HG03520 (cell line): ENCODE measurements around the gene ATG9A.
A peak's percentile ranks its signal among the peaks of the same experiment; 100 is the strongest.
"Not testable (repeated sequence)": the region's sequence is repeated elsewhere in the genome, so short reads cannot be mapped to it uniquely, and the experiment has no call there.

Experiments
- ATAC-seq: cut with Tn5 transposase; IDR thresholded peaks from one replicate; pipeline ENCODE4 v1.9.1; 2021; ENCODE audit warnings: mild to moderate bottlenecking, moderate library complexity; ENCODE audit not compliant: unreplicated experiment

ATG9A gene, protein sequence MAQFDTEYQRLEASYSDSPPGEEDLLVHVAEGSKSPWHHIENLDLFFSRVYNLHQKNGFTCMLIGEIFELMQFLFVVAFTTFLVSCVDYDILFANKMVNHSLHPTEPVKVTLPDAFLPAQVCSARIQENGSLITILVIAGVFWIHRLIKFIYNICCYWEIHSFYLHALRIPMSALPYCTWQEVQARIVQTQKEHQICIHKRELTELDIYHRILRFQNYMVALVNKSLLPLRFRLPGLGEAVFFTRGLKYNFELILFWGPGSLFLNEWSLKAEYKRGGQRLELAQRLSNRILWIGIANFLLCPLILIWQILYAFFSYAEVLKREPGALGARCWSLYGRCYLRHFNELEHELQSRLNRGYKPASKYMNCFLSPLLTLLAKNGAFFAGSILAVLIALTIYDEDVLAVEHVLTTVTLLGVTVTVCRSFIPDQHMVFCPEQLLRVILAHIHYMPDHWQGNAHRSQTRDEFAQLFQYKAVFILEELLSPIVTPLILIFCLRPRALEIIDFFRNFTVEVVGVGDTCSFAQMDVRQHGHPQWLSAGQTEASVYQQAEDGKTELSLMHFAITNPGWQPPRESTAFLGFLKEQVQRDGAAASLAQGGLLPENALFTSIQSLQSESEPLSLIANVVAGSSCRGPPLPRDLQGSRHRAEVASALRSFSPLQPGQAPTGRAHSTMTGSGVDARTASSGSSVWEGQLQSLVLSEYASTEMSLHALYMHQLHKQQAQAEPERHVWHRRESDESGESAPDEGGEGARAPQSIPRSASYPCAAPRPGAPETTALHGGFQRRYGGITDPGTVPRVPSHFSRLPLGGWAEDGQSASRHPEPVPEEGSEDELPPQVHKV

DNA sequence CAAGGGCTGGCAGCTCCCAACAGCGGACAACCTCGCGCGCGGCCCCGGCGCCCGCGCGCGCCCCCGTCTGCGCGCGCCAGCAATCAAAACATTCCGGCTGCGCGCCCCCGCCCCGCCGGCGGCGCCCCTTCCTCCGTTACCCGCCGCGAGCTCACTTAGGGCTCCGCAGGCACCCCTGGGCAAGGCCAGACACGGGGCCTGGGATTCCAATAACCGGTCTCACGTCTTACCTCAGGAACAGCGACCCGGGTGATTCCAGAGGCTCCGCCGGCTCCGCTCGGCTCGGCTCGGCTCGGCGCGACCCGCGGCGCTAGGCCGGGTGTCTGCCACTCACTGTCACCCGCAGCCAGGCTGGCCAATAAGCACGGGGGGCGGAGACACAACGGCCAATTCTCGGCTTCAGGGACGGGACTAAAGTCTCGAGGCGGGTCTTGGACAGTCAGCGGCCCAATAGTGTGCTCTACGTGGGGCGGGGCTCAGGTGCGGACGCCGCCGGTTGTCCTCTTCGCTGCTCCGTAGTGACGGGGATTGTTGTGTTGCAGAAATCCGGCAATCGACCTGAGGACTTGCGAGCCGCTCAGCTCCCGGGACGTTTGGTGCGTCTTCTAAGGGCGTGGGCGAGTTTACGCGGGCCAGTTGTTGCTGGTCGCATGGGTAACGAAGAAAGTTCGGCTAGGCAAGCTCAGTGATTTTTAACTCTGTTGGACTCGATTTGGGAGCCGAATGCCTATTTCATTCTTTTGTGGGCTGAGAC is at the start of gene ATG9A, which contains the start of gene ANKZF1:
ATG9A (minus strand) TSS at position 332 of the 754 bp plus-strand sequence. CDS start 1,612 bp downstream, outside the sequence.
ANKZF1 (plus strand) TSS at position 502 of the 754 bp plus-strand sequence. CDS start 452 bp downstream, outside the sequence.
- peak; percentile 89 for ATAC-seq

DNA sequence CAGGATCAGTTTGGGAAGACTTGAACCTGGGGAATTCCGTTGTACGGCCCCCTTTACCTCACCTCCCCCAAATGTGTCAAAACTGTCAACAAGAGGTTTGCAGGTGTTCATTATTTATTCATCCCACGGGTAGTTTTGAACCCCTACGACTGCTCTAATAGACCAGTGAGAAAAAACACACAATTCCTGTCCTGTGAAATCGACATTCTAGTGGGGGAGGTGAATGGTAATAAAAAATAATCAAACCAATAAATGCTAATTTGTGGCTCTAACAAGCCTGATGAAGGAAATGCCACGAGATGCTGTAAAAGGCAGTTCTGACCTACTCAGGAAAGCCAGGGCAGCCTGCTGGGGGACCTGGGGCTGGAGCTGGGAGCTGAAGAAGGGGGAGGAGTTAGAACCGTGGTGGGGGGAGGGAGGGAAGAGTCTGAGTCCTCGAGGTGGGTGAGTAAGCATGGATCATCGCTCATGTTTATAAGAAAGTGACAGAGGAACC is 49.3 kb upstream of the ATG9A start:
- no peak for ATAC-seq

DNA sequence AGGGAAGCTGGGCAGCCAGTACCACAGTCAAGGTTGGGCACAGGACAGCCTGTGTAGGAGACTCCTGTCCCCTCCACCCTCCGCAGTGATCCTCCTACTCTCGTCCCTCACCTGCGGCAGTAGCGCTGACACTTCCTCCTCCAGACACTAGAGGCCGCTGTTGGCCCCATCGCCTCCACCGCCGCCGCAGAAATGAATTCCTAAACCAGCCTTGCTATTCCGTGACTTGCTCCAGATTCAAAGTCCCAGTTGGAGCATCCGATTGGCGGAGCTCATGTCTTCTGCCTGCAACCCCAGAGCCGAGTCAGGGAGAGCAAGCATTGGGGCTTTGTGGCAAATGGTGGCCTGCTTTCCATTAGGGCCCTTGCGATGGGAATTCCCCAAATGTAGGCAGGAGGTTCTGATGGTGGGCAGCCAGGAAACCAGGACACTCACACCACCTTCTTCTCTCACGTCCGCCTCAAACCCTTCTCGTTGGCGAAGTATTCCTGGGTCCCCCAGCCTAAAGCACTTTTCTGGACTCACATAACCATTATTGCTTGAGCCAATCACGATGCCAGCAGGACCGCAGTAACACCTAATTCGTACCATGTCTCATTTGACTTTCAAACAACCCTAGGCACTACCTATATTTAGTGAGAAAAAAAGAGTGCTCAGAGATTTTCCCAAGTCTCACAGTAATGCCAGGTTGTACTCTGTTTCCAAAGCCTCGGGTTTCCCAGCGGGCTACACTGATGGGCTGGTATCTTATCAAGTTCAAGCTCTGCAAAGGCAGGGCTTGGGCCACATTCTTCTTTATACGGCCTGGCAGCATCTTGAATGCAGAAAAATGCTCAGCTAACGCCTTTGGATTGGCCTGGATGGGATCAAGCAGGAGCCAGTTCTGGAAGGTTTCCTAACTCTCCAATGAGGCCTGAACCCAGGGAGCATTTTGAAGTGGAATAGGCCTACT is 48.5 kb upstream of the ATG9A start:
- ATAC-seq = peak; percentile 24

DNA sequence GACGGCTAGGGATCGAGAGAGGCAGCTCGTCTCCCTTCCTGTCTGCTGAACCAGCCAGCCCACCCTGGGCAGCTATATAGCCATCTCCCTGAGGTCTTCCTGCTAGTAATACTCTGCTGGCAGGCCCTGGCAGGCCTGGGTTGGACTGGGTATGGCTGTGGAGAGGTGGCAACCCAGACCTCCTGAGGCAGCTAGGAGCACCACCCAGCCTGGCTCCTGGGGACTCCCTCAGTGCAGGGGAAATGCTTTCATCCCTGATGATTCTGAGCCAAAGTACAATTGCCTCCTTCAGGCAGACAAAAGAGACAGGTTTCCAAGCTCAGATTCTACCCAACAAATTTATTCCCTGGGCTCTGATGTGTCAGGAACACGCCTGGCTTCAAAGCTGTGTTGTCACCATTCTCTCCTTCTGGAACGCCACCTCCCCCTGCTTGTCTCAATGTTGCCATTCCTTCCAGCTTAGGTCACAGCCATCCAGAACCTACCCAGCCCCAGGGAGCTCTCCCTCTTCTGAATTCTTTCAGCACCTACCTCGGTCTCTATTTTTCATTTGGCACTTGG is 45.0 kb upstream of the ATG9A start:
- ATAC-seq = no peak

DNA sequence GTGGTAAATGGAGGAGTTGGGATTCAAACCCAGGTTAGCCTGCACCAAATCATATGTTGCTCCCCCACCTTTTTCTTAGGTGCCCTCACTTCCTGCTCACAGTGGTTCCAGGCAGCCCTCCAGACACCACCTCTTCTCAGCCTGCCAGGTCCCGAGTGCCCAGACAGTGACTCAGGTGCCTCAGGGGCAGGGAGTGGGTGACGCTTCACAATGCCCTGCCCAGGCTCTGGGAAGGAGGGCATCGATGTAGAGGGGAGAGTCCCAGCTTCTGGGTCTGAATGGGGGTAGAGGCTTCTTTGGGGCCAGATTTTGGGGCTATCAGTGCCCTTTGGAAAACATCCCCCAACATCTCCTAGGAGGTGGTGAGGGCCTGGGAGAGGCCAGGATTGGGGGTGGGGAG is 44.5 kb upstream of the ATG9A start:
- no peak for ATAC-seq

DNA sequence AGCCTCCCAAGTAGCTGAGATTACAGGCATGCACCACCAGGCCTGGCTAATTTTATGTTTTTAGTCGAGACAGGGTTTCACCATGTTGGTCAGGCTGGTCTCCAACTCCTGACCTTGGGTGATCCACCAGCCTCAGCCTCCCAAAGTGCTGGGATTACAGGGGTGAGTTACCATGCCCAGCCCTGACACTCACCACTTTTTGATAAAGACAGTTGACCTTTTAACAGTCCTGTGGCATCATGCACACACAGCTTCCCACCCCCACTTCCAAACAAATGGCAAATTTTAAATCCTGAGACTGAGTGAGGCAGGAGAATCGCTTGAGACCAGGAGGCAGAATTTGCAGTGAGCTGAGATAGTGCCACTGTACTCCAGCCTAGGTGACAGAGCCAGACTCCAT is 43.6 kb upstream of the ATG9A start:
- no peak for ATAC-seq

DNA sequence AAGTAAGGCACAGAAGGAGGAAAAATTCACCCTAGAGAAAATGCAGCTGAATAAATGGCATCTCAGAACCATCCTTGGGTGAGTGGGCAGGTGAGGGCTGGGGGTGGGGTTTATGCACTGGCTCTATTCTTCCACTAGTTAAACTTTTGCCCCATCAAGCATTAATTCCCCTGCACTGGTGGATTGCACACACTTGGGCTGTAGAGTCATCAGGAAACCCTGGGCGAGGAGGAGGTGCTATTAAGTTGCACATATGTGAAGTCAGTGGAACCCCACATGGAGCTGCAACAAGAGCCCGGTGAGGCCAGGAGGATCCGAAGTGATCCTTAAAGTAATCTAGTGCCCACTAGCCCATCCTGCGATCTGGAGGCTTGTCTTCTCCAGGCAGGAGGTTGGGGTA is 42.9 kb upstream of the ATG9A start:
- ATAC-seq = no peak

DNA sequence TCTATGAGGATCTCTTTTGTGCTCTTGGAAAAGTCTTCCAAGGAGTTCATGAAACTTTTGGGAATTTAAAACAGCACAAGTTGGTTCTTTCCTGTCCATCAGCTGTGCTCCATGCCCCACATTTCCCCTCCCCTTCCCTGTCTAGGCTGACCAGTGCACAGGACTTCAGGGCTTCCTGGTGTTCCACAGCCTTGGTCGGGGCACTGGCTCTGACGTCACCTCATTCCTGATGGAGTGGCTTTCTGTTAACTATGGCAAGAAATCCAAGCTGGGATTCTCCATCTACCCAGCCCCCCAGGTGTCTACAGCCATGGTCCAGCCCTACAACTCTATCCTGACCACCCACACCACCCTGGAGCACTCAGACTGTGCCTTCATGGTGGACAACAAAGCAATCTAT is 41.6 kb upstream of the ATG9A start:
- ATAC-seq = no peak

DNA sequence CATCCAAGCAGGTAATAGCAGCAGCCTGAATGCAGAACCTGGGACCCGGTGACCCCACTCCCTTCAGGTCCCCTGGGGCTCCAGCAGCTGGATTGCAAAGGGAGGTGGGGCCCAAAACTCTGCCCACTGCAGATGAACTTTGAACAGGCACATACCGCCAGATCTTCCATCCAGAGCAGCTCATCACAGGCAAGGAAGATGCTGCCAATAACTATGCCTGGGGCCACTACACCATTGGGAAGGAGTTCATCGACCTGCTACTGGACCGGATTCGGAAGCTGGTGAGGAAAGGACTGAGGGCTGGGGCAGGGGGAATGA is 40.6 kb upstream of the ATG9A start:
- ATAC-seq = no peak

DNA sequence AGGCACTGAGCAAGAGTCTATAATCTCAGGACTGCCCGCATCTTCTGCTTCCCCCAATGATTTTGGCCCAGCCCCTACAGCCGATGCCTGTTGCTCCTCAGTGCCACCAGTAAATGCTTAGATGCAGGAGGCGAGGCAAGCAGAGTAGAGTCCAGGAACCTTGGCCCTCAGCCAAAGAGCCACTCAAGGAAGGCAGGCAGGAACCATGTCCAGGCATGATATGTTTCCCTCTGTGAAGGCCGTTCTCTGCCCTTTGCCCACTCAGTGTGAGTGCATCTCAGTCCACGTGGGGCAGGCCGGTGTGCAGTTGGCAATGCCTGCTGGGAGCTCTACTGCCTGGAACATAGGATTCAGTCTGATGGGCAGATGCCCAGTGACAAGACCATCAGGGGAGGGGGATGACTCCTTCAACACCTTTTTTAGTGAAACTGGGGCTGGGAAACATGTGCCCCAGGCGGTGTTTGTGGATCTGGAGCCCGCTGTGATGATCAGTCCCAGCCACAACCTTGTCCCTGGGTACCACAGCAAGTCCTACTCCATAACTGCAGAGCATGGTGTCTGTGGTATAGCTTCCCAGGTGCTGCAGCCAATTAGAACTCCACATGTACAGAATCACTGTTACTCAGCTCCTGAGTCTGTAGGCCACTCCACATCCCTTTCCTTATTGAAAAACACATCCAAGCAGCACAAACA is 40.1 kb upstream of the ATG9A start:
- no peak for ATAC-seq

DNA sequence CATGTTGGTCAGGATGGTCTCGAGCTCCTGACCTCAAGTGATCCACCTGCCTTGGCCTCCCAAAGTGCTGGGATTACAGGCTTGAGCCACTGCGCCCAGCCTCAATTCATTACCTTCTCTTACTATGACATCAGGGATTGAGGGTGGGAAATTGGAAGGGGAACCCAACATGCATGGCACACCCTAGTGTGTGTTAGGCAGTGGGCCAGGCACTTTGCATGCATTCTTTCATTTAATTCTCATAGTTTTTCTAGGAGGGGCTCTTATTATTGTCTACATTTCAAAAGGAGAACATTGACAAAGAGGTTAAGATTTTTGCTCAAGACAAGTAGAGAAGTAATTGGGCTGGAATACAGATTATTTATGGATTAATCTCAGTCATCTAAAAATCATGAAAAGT is 38.9 kb upstream of the ATG9A start:
- ATAC-seq = no peak

DNA sequence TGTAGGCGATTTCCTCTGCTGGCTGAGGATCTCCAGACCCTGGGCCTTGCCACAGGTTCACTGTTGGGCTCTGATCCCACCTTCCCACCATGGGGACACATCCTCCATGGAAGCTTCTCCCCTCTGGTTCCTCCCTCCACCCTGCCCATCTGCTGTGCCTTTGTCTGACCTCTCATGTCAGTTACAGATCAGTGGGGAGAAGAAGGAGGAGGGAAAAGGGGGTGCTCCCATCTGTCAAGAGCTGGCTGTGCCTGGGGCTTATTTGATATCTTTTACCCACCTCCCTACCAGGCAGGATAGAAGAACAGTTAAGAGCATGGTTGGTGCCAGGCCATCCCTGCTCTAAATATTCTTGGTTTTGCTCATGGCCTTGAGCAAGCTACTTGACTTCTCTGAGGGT is 37.5 kb upstream of the ATG9A start:
- ATAC-seq = no peak

DNA sequence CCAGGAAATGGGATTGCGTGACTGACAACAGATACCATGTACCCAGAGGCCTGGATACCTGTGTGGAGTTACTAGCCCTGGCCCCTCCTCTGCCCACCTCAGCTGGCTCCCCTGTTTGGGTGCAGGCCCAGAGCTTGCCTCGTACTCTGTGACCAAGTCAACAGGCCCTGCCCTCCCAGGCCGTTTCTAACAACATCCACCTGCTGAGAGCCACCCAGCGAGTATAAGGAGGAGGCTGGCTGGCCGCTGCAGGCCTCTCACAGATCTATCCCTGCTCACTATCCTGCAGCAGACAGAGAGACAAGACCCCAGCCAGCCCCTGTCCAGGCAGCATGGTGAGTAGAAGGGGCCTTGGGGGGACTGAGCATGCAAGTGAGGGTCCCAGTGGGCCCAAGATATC is 36.8 kb upstream of the ATG9A start:
- no peak for ATAC-seq

DNA sequence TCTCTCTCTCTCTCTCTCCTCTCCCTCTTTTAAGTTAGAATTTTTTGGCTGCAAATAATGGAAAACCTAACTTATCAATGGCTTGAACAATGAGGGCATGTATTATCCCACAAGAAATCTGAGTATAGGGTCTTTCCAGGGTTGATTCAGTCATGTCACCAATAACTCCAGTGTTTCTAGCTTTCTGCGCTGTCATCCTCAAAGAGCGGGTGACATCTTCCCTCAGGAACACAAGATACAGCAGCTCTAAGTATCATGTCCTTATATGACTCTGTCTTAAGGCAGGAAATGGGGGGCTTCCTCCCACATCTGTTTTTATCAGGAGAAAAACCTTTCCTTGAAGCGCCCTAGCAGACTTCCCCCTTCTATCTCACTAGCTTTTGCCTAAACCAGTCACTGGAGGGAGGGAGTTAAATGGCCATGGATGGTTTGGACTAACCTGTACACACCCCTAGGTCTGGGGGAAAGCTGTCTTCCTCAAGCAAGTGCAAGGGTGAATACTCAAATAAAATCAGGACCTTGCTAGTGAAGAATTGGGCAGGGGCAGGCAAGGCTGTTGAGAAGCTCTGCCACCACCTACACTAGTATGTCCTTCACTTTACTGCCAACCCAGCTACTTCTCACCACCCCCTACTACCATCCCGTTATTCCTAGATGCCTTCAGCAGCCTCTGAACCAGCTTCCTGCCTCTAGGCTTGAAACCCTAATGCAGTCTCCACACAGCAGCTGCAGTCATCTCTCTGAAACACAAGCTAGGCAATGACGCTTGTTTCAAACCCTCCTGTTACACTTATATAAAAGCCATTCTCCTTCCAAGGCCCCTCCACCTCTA is 31.8 kb upstream of the ATG9A start:
- no peak for ATAC-seq

DNA sequence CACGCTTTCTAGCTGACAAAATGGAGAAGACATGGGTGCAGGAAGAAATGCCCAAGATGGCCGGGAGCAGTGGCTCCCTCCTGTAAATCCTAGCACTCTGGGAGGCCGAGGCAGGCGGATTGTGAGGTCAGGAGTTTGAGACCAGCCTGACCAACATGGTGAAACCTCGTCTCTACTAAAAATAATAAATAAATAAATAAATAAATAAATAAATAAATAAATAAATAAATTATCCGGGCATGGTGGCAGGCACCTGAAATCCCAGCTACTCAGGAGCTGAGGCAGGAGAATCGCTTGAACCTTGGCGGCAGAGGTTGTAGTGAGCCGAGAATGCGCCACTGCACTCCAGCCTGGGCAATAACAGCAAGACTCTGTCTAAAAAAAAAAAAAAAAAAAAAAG is 29.5 kb upstream of the ATG9A start:
- not testable (repeated sequence) for ATAC-seq

DNA sequence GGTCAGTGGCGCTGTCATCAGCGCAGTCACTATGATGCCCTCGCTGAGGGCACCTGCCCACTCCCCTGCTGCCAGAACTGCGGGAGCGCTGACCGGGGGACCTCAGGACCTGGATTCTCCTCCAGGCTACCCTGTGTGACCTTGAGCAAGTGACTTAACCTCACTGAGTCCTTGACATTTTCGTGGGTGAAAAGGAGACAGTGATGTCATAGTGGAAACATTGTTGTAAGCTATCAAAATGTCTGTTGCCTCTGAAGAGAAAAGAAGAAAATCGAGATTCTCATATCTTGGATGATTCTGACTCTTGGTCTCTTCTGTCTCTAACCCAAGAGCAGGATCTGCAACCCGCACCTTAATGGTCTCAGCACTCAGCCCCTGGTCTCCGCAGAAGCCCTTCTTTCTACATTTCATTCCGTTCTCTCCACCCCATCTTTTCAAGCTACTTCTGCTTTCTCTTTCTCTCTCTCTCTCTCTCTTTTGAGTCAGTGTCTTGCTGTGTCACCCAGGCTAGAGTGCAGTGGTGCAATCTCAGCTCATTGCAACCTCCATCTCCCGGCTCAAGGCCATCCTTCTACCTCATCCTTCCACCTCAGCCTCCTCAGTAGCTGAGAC is 25.3 kb upstream of the ATG9A start:
- peak; percentile 18 for ATAC-seq

DNA sequence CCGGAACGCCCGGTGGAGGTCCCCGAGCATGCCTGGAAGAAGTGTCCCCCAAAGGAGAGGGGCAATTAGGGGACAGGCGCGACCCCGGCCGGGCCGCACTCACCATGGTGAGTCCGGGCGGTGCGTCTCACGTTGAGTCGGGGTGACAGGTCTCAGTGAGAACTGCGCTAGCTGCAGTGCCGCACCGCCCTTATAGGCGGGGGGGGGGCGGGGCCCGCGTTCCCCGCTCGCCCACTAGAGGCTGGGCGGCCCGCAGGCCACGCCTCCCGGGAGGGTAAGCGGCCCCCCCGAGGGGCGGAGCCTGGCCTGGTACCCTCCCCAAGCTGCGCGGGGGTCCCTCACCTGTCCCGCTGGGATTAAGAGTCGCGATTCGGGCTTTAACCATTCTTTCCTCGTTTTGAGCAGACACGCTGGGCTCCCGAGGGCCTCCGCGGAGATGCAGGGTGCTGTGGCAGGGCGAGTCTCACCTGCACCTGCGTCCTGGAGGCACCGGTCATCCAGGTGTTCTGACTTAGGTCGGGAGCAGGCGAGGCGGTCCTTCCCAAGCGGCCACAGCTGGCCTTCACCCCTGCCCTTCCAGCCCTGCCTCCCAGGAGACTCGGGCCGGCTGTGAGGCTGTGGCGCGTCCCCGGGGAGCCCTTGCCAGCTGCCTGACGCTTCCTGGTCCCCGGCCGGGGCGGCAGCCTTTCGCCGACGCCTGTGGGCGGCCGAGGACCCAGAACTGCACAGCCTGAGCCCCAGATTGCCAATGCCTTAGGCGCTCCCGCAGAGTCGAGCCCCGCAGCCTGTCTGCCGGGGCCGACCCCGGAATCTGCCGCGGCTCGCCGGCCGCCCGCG is 24.5 kb upstream of the ATG9A start, which contains the start of gene TUBA4A:
TUBA4A (minus strand) TSS at position 166 of the 837 bp plus-strand sequence; CDS start at position 106, 60 bp downstream.
- peak; percentile 51 for ATAC-seq
